GM19438 (cell line): Measurements from ENCODE around the gene UBL3.

Source experiments
- ATAC-seq: cut with Tn5 transposase; IDR thresholded peaks from one replicate; pipeline ENCODE4 v1.9.1; 2021; ENCODE audit warnings: low read depth; ENCODE audit not compliant: unreplicated experiment

Gene UBL3

DNA sequence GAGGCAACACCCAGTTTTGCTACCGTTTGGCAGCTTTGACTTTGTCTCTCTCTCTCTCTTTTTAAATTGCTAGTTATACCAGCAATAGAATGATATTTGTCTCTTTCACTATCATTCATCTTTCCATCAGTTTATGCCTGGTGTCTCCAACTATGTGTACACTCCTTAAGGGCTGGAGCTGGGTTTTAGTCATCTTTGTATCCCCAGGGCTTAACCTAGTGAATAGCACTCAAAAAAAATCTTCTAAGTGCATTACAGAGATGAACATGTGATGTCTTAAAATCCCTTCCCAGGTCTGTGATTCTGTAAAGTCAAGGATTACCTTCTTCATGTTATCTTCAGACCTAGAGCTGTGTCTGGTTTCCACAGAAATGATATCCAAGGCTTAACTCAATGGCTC lies 7.8 kb upstream of the UBL3 start:
- no peak for ATAC-seq

- no peak for ATAC-seq
Measured at GRCh38 chr13:29857085-29857484, 6.7 kb upstream of the UBL3 start.

- ATAC-seq: no peak
Measured at GRCh38 chr13:29856426-29856825, 6.0 kb upstream of the UBL3 start.

DNA sequence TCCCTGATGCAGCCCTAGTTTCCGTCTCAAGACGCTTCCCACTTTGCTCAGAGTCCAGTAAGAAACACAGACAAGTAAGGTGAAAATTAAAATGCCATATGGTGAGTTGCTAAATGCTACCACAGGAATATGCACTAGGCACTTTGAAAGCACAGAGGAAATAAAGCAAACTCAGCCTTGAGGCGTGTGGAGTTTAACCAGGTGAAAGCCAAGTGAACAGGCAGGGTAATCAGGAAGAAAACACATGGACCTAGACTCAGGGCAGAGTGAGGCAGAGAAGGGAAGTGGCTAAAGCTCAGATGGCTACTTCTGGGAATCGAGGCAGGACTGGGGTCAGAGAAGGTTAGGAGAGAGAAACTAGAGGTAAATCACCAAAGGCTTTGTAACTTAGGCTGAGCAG lies 5.4 kb upstream of the UBL3 start:
- no peak for ATAC-seq

DNA sequence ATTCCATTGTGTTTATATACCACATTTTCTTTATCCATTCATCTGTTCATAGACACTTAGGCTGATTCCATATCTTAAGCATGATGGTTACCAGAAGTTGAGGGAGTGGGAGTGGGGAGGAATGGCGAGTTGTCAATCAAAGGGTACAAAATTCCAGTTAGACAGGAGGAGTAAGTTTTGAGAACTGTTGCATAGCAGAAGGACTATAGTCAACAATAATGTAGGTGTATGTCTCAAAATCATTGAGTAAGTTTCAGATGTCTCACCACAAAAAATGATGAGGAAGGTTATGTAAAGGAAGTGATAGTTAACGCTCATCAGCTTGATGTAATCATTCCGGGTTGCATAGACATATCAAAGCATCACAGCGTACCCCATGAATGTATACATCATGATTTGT lies 4.6 kb upstream of the UBL3 start:
- no peak for ATAC-seq

GRCh38 chr13:29853131-29853530 lies 2.7 kb upstream of the UBL3 start:
- ATAC-seq: no peak

- ATAC-seq: no peak
Measured at GRCh38 chr13:29852472-29853054, 2.1 kb upstream of the UBL3 start.

DNA sequence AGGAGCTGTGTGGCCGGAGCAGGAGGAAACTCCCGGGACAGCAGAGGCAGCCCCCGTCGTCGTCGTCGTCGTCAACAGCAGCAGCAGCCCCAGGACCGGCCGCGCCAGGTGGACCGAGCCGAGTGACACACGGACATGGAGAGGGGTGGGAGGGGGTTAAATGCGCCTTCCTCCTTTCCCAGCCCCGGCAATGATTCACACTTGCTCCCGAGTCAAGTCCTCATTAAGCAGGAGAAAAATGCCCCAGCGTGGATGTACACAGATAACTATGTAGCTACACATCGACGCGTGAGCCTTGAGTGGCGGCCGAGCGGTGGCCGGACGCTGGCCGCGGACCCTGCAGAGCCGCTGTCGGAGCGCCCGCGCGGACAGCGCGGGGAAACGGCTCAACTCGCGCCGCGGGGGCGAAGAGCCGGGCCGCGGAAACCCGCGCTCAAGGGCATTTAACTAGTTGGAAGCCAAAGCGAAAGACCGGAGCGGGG lies 645 bp downstream of the UBL3 start:
- ATAC-seq: peak; percentile 30

DNA sequence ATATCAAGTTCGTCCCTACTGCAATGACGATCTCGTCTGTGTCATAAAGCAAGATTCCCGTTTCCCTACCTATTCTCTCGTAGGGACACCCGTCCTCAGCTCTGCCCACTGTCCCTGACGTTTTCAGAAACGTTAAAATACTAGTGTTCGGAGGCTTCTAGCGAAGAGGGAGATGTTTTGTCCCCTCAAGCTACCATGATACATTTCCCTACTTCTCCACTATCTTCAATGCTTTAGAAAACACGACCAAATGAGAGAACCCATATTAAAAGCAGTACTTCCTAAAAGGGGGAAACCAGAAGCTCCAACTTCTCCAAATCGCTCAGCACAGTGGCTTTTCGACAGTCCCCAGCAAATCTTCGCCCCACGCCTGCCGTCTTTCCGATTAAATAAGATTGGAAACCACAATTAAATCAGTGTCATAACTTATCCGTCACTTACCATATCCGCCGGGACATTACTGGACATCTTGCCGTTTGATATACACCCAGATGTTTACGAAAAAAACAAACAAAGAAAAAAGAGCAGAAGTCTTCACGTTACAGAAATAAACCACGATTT lies 1.3 kb downstream of the UBL3 start:
- no peak for ATAC-seq

- no peak for ATAC-seq
Measured at GRCh38 chr13:29847501-29847983, 2.9 kb downstream of the UBL3 start.

- no peak for ATAC-seq
Measured at GRCh38 chr13:29846475-29847256, 3.8 kb downstream of the UBL3 start.

GRCh38 chr13:29845440-29846056 lies 4.9 kb downstream of the UBL3 start:
- no peak for ATAC-seq

GRCh38 chr13:29844441-29844840 lies 6.0 kb downstream of the UBL3 start:
- ATAC-seq: no peak

GRCh38 chr13:29840585-29840984 lies 9.8 kb downstream of the UBL3 start:
- ATAC-seq: no peak

DNA sequence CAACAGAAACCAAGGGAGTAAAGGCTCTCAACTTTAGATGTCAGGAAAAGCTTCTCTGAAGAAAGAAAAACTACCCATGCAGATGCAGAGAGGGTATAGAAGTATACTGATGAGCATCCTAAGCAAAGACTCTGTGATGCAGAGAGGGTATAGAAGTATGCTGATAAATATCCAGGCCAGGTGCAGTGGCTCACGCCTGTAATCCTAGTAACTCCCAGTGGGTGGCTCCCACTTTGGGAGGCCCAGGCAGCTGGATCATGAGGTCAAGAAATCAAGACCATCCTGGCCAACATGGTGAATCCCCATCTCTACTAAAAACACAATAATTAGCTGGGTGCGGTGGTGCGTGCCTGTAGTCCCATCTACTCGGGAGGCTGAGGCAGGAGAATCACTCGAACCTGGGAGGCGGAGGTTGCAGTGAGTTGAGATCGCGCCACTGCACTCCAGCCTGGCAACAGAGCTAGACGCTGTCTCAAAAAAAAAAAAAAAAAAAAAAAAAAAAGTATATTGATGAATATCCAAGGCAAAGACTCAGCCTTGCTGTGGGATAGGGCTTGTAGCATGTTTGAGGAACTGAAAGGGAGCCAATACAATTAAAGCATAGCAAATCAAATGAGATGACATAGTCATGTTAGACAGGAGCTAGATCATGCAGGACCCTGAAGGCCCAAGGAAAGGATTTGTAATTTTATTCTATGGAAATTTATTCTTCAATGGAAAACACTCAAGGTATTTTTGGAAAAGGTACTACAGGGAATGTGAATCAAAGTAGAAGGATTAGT lies 14.9 kb downstream of the UBL3 start:
- no peak for ATAC-seq

- ATAC-seq: no peak
Measured at GRCh38 chr13:29832761-29833298, 17.6 kb downstream of the UBL3 start.

DNA sequence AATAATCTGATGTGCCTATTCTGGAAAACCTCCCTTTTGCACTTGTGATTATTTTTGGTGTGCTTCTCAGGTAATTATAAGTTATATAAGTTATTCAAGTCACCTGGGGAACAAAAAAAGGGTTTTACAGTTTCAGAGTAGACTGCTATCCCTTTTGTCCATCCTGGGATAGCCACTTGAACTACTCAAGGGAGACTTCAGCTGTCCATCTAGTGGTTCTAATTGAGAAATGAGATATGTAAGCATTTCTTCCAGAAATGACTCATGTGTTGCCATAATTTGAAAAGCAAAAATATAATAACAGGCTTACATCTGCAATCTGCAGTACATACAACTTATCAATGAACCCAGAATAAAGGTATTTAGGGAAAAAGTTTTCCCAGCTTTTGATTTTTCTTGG lies 20.4 kb downstream of the UBL3 start:
- no peak for ATAC-seq

DNA sequence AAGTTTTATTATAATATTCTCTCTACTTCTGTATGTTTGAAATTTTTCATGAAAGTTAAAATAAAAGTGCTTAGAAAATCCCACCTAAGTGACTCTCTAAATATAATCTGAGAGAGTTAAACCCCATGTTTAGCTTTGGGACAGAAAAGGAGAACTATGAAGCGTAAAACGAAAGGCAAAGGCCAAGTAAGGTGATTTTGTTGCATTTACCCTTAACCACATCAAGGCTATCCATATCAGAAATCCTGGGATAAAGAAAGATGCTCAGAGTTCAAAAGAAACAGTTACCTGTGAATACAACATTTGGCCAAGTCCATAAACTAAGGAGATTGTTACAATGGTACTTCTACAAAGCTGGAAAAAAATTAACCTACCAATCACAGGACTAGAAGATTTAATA lies 31.3 kb downstream of the UBL3 start:
- no peak for ATAC-seq

DNA sequence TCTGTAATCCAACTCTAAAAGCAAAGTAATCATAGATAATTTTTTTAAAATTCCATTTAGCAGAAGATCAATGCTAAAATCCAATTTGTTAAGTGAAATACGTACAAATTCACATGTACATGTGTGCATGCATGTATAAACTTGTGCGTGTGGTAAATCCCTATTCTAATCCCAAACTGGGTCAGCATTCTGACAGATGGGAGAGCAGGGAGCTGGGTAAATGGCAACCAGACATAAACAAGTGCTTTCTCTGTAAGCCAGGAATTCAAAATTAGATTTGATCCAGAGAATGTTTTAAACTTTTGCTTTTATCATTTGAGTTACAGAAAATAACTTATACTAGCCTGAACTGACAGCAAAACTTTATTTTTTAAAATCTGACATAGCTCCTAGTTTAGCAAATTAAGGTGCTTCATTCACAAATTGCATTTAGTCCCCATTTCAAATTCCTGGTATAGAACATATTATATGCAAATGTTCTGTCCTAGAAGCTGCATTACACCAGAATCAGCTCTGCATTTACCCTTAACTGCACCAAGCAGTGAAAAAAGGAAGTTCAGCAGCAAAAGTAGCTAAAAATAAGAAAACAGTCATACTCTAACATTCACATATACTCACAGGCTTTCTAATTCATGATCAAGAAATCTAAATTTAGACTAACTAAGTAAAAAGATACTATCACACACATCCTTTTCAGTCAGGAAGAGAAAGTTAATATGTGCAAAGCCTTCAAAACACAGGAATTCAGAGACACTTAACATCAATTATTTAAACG lies 32.6 kb downstream of the UBL3 start:
- ATAC-seq: peak; percentile 97

- no peak for ATAC-seq
Measured at GRCh38 chr13:29816715-29817114, 33.7 kb downstream of the UBL3 start.
